ENCODE results near the gene MBTPS1. TPM values are rescaled to one million over a fixed set of nuclear protein-coding genes. Genes with fewer than 3 reads are reported as not detected.

MBTPS1 gene
- total and polyA plus RNA-seq, 9 of the 15 experiments (the other 6 are each of a cell fraction or from before 2014, with no cell fraction given), result 2.8 to 57.6 (median 43.8) TPM

DNA sequence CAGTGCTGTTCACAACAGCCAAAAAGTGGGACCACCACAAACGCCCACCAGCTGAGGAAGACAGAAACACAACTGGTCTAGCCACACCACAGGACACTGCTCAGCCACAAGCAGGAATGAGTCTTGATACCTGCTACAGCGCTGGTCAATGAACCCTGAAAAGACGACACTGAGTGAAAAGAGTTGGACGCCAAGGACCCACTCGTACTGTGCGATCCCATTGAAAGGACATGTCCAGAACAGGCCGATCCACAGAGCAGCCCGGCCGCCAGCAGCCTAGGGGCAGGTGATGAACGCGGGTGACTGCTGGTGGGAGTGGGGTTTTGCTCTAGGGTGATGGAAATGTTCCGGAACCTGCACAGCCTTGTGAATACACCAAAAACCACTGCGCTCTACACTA is 63.5 kb downstream of the MBTPS1 start:
- WGBS (ENCODE audit: insufficient coverage, low coverage, missing lambda C conversion rate), result 92% methylated on average over 13 of the region's 13 CpGs
- ChIA-PET CTCF (ENCODE audit: low intra/inter-chr PET ratio) (interaction anchor here (1.0 kb wide), 1 partner anchor 12 kb away, joined by 3 read pairs; no protein-coding TSS in a partner anchor), POLR2A (interaction anchor here (1.4 kb wide), 1 partner anchor 14 kb away, joined by 4 read pairs; no protein-coding TSS in a partner anchor)
- intact Hi-C loops (cut with micrococcal nuclease), result no loop called here
- Histone ChIP-seq H3K27ac (ENCODE audit: extremely low read depth, low read depth, low read length) (no peak overlapping the region), H3K9me1 (ENCODE audit: control insufficient read depth, insufficient read depth, low read length) (peaks cover 4% of the 10 kb centered on the region), H3K4me2 (ENCODE audit: insufficient read depth, low read length) (no peak overlapping the region), H3K27me3 (ENCODE audit: control insufficient read depth in 2 of 2, insufficient read depth in 2 of 2, low read length in 2 of 2) (no peaks in the 10 kb centered on the region), H3K79me2 (ENCODE audit: control insufficient read depth, insufficient read depth, low read length) (no peaks in the 10 kb centered on the region), H3K4me1 (replicated peaks in 1 of 2; ENCODE audit: control insufficient read depth in 2 of 2, insufficient read depth in 2 of 2, low read length in 2 of 2) (peaks cover 8 to 23% of the 10 kb centered on the region in 2 experiments; a peak in 4 of 5 replicates), H2AFZ (ENCODE audit: low read depth, low read length) (no peak overlapping the region), H3K9ac (ENCODE audit: insufficient read depth in 1 of 2, low read depth in 2 of 2, low read length in 2 of 2) (no peak overlapping the region), H3K9me3 (replicated peaks; ENCODE audit: control insufficient read depth, insufficient read depth, low read depth, low read length) (no peaks in the 10 kb centered on the region), H3K36me3 (ENCODE audit: control insufficient read depth, insufficient read depth, low read length) (peaks cover 74% of the 10 kb centered on the region; the same call in 2 of the 3 replicates), H3K4me3 (no peak overlapping the region), H4K20me1 (replicated peaks; ENCODE audit: control insufficient read depth, insufficient read depth, low read length) (no peaks in the 10 kb centered on the region; the same call in 1 of the 2 replicates)
- no TSS peak for BruUV-seq (replicated peaks)
- ATAC-seq, result no peak
- no peak for FAIRE-seq
- in situ Hi-C loops (cut with MboI), result no loop called here
- no peak for DNase-seq (ENCODE audit: extremely low read depth in 1 of 4, low spot score in 3 of 4)
- TF ChIP-seq NFATC3 (IDR thresholded peaks at IDR 0.05) (no peak), MECOM (CRISPR knock-in tag; IDR thresholded peaks at IDR 0.05) (no peak), ZNF77 (CRISPR knock-in tag; IDR thresholded peaks at IDR 0.05) (no peak), TSC22D4 (tag; IDR thresholded peaks at IDR 0.05) (no peak), SLC30A9 (CRISPR knock-in tag; IDR thresholded peaks at IDR 0.05) (no peak), CBFA2T2 (conservative IDR thresholded peaks at IDR 0.05) (no peak), ZFP30 (CRISPR knock-in tag; IDR thresholded peaks at IDR 0.05; ENCODE audit: borderline replicate concordance) (no peak), NR2C2 (CRISPR knock-in tag; IDR thresholded peaks at IDR 0.05) (no peak), NR2C2 (tag; IDR thresholded peaks at IDR 0.05) (no peak), NR4A1 (CRISPR knock-in tag; IDR thresholded peaks at IDR 0.05) (no peak), NR4A1 (tag; IDR thresholded peaks at IDR 0.05) (no peak), SP1 (CRISPR knock-in tag; IDR thresholded peaks at IDR 0.05) (no peak)
- TF ChIP-seq, protein P1, sequence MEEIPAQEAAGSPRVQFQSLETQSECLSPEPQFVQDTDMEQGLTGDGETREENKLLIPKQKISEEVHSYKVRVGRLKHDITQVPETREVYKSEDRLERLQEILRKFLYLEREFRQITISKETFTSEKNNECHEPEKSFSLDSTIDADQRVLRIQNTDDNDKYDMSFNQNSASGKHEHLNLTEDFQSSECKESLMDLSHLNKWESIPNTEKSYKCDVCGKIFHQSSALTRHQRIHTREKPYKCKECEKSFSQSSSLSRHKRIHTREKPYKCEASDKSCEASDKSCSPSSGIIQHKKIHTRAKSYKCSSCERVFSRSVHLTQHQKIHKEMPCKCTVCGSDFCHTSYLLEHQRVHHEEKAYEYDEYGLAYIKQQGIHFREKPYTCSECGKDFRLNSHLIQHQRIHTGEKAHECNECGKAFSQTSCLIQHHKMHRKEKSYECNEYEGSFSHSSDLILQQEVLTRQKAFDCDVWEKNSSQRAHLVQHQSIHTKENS (CRISPR knock-in tag; IDR thresholded peaks at IDR 0.05), result no peak
- TF ChIP-seq, protein P2, sequence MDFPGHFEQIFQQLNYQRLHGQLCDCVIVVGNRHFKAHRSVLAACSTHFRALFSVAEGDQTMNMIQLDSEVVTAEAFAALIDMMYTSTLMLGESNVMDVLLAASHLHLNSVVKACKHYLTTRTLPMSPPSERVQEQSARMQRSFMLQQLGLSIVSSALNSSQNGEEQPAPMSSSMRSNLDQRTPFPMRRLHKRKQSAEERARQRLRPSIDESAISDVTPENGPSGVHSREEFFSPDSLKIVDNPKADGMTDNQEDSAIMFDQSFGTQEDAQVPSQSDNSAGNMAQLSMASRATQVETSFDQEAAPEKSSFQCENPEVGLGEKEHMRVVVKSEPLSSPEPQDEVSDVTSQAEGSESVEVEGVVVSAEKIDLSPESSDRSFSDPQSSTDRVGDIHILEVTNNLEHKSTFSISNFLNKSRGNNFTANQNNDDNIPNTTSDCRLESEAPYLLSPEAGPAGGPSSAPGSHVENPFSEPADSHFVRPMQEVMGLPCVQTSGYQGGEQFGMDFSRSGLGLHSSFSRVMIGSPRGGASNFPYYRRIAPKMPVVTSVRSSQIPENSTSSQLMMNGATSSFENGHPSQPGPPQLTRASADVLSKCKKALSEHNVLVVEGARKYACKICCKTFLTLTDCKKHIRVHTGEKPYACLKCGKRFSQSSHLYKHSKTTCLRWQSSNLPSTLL (IDR thresholded peaks at IDR 0.05), result no peak
- TF ChIP-seq, protein P3, sequence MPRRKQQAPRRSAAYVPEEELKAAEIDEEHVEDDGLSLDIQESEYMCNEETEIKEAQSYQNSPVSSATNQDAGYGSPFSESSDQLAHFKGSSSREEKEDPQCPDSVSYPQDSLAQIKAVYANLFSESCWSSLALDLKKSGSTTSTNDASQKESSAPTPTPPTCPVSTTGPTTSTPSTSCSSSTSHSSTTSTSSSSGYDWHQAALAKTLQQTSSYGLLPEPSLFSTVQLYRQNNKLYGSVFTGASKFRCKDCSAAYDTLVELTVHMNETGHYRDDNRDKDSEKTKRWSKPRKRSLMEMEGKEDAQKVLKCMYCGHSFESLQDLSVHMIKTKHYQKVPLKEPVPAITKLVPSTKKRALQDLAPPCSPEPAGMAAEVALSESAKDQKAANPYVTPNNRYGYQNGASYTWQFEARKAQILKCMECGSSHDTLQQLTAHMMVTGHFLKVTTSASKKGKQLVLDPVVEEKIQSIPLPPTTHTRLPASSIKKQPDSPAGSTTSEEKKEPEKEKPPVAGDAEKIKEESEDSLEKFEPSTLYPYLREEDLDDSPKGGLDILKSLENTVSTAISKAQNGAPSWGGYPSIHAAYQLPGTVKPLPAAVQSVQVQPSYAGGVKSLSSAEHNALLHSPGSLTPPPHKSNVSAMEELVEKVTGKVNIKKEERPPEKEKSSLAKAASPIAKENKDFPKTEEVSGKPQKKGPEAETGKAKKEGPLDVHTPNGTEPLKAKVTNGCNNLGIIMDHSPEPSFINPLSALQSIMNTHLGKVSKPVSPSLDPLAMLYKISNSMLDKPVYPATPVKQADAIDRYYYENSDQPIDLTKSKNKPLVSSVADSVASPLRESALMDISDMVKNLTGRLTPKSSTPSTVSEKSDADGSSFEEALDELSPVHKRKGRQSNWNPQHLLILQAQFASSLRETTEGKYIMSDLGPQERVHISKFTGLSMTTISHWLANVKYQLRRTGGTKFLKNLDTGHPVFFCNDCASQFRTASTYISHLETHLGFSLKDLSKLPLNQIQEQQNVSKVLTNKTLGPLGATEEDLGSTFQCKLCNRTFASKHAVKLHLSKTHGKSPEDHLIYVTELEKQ (CRISPR knock-in tag; IDR thresholded peaks at IDR 0.05), result no peak
- TF ChIP-seq, protein P4, sequence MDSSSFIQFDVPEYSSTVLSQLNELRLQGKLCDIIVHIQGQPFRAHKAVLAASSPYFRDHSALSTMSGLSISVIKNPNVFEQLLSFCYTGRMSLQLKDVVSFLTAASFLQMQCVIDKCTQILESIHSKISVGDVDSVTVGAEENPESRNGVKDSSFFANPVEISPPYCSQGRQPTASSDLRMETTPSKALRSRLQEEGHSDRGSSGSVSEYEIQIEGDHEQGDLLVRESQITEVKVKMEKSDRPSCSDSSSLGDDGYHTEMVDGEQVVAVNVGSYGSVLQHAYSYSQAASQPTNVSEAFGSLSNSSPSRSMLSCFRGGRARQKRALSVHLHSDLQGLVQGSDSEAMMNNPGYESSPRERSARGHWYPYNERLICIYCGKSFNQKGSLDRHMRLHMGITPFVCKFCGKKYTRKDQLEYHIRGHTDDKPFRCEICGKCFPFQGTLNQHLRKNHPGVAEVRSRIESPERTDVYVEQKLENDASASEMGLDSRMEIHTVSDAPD (CRISPR knock-in tag; IDR thresholded peaks at IDR 0.05), result no peak
